Hepatocyte (in vitro differentiated cells): ENCODE data around the gene ZSCAN5B. TPM values are rescaled to one million over a fixed set of nuclear protein-coding genes. Genes with fewer than 3 reads are reported as not detected.
"Not testable (repeated sequence)": the region's sequence is repeated elsewhere in the genome, so short reads cannot be mapped to it uniquely, and the experiment has no call there.

Experiments
- DNase-seq: peaks from one replicate; pipeline ENCODE4 v3.0.0-alpha.2; 2016; ENCODE audit warnings: low spot score
- H2AFZ ChIP-seq: fragments of 200-600 bp; sonication (generic); 2 replicates; pipeline ENCODE4 v1.6.0; 2016; ENCODE audit warnings: antibody characterized with exemption, mild to moderate bottlenecking
- H3K27ac ChIP-seq: fragments of 200-600 bp; sonication (generic); 2 replicates; pipeline ENCODE4 v1.5.1; 2016; ENCODE audit warnings: mild to moderate bottlenecking
- H3K27me3 ChIP-seq: fragments of 200-600 bp; sonication (generic); 2 replicates; pipeline ENCODE4 v1.6.1; 2016
- H3K36me3 ChIP-seq: fragments of 200-600 bp; sonication (generic); replicated peaks from 2 replicates; pipeline ENCODE4 v1.5.1; 2016; ENCODE audit warnings: low read depth; ENCODE audit not compliant: insufficient read depth
- H3K4me1 ChIP-seq: fragments of 200-600 bp; sonication (generic); 2 replicates; pipeline ENCODE4 v1.5.1; 2016; ENCODE audit warnings: mild to moderate bottlenecking, moderate library complexity; ENCODE audit not compliant: insufficient read depth
- H3K4me2 ChIP-seq: fragments of 200-600 bp; sonication (generic); 2 replicates; pipeline ENCODE4 v1.6.0; 2016
- H3K4me3 ChIP-seq: fragments of 200-600 bp; sonication (generic); 2 replicates; pipeline ENCODE4 v1.5.1; 2016; ENCODE audit warnings: mild to moderate bottlenecking
- H3K79me2 ChIP-seq: fragments of 200-600 bp; sonication (generic); 2 replicates; pipeline ENCODE4 v1.6.0; 2017; ENCODE audit warnings: mild to moderate bottlenecking
- H3K9me2 ChIP-seq: fragments of 200-600 bp; sonication (generic); replicated peaks from 2 replicates; pipeline ENCODE4 v1.6.0; 2017; ENCODE audit warnings: mild to moderate bottlenecking; ENCODE audit not compliant: insufficient read depth
- H3K9me3 ChIP-seq: fragments of 200-600 bp; sonication (generic); 2 replicates; pipeline ENCODE4 v1.5.1; 2016; ENCODE audit warnings: low read depth, mild to moderate bottlenecking
- H4K20me1 ChIP-seq: fragments of 200-600 bp; sonication (generic); 2 replicates; pipeline ENCODE4 v1.6.0; 2016; ENCODE audit warnings: mild to moderate bottlenecking; ENCODE audit not compliant: insufficient read depth, poor library complexity, severe bottlenecking
- CTCF ChIP-seq: fragments of 200-600 bp; sonication (generic); IDR thresholded peaks from 2 replicates; pipeline ENCODE4 v1.5.1; 2016; ENCODE audit warnings: antibody characterized with exemption, mild to moderate bottlenecking; ENCODE audit not compliant: poor library complexity
- EZH2 ChIP-seq: fragments of 200-600 bp; sonication (generic); IDR thresholded peaks from 2 replicates; pipeline ENCODE4 v1.6.1; 2016; ENCODE audit warnings: antibody characterized with exemption, mild to moderate bottlenecking, borderline replicate concordance
- EZH2phosphoT487 ChIP-seq: fragments of 200-600 bp; sonication (generic); IDR thresholded peaks from one replicate; pipeline ENCODE4 v1.6.1; 2018; ENCODE audit warnings: antibody characterized with exemption, mild to moderate bottlenecking, low read depth, moderate library complexity; ENCODE audit not compliant: unreplicated experiment, severe bottlenecking
- WGBS: methylation state at CpG from one replicate; pipeline ENCODE4 v1.1.6; 2016; ENCODE audit warnings: low lambda C conversion rate; ENCODE audit errors: missing lambda C conversion rate; 5-methylcytosine and 5-hydroxymethylcytosine counted together
- polyA plus RNA-seq: library from polyadenylated mRNA; unstranded; fragments of >200 nt; fragmentation: Nextera tagmentation; extraction: Ambion mirVana; gene quantifications from 2 replicates; pipeline ENCODE4 v1.2.1, GENCODE V29; 2016
- total RNA-seq: library from RNA; depleted of rRNA; stranded (reverse); fragments of >200 nt; gene quantifications from 2 replicates; pipeline ENCODE4 v1.2.3, GENCODE V29; 2014

Gene ZSCAN5B
- total and polyA plus RNA-seq, 2 experiments from 2014 or later = not detected

GRCh38 chr19:56217039-56217949 is 19.7 kb upstream of the ZSCAN5B start:
- no peak overlapping the region for H3K4me3 ChIP-seq
- H2AFZ ChIP-seq = peak overlapping the region; percentile 33
- peak overlapping the region; percentile 78 for H3K4me2 ChIP-seq
- H3K79me2 ChIP-seq = no peaks in the 10 kb centered on the region
- WGBS = 34% methylated on average over 69 of the region's 79 CpGs
- no peaks in the 10 kb centered on the region for H3K27me3 ChIP-seq
- no peak overlapping the region for H3K27ac ChIP-seq
- H3K9me2 ChIP-seq = no peaks in the 10 kb centered on the region
- no peaks in the 10 kb centered on the region for H4K20me1 ChIP-seq
- no peaks in the 10 kb centered on the region for H3K36me3 ChIP-seq
- DNase-seq = peak; percentile 14
- no peaks in the 10 kb centered on the region for H3K4me1 ChIP-seq
- no peaks in the 10 kb centered on the region for H3K9me3 ChIP-seq
- TF ChIP-seq CTCF (no peak), EZH2 (no peak), EZH2phosphoT487 (no peak)

GRCh38 chr19:56211718-56212117 is 14.1 kb upstream of the ZSCAN5B start:
- H3K4me2 ChIP-seq = no peak overlapping the region
- H3K4me1 ChIP-seq = no peaks in the 10 kb centered on the region
- H2AFZ ChIP-seq = no peak overlapping the region
- no peaks in the 10 kb centered on the region for H3K36me3 ChIP-seq
- no peaks in the 10 kb centered on the region for H3K9me2 ChIP-seq
- 62% methylated on average over 4 of the region's 4 CpGs for WGBS
- no peak overlapping the region for H3K27ac ChIP-seq
- no peaks in the 10 kb centered on the region for H3K79me2 ChIP-seq
- no peaks in the 10 kb centered on the region for H3K27me3 ChIP-seq
- H3K9me3 ChIP-seq = no peaks in the 10 kb centered on the region
- no peak overlapping the region for H3K4me3 ChIP-seq
- DNase-seq = no peak
- no peaks in the 10 kb centered on the region for H4K20me1 ChIP-seq
- TF ChIP-seq EZH2phosphoT487 (no peak), CTCF (no peak), EZH2 (no peak)

- not testable (repeated sequence) for H3K4me2 ChIP-seq, H3K27me3 ChIP-seq, H2AFZ ChIP-seq, H4K20me1 ChIP-seq, H3K9me3 ChIP-seq, H3K4me3 ChIP-seq, H3K9me2 ChIP-seq, DNase-seq, H3K36me3 ChIP-seq, H3K79me2 ChIP-seq, H3K27ac ChIP-seq, H3K4me1 ChIP-seq
- 92% methylated on average over 7 of the region's 9 CpGs for WGBS
These were observed 12.5 kb upstream of the ZSCAN5B start for GRCh38 chr19:56210036-56210435.

- TF ChIP-seq EZH2 (no peak), CTCF (no peak), EZH2phosphoT487 (no peak)
- Histone ChIP-seq H2AFZ (no peak overlapping the region), H3K36me3 (no peaks in the 10 kb centered on the region), H3K4me1 (no peaks in the 10 kb centered on the region), H3K79me2 (no peaks in the 10 kb centered on the region), H3K4me3 (no peak overlapping the region), H3K27me3 (no peaks in the 10 kb centered on the region), H4K20me1 (no peaks in the 10 kb centered on the region), H3K4me2 (no peak overlapping the region), H3K9me2 (no peaks in the 10 kb centered on the region), H3K27ac (no peak overlapping the region), H3K9me3 (no peaks in the 10 kb centered on the region)
- no peak for DNase-seq
- 82% methylated on average over 12 of the region's 12 CpGs for WGBS
These were observed 11.5 kb upstream of the ZSCAN5B start for GRCh38 chr19:56209091-56209490.

GRCh38 chr19:56207581-56207980 is 10.0 kb upstream of the ZSCAN5B start:
- not testable (repeated sequence) for DNase-seq, H3K4me1 ChIP-seq, H4K20me1 ChIP-seq, H3K4me3 ChIP-seq, H3K9me2 ChIP-seq, H3K27me3 ChIP-seq, H3K4me2 ChIP-seq, H3K36me3 ChIP-seq, H2AFZ ChIP-seq, H3K79me2 ChIP-seq, H3K27ac ChIP-seq, H3K9me3 ChIP-seq
- WGBS = 69% methylated on average over 5 of the region's 5 CpGs
